HepG2 (cell line): ENCODE results near the gene POMT2. TPM values are rescaled to one million over a fixed set of nuclear protein-coding genes. Genes with fewer than 3 reads are reported as not detected.

Source experiments
- CHCHD3 ChIP-seq: sonication (generic); formaldehyde crosslinking; IDR thresholded peaks from 2 replicates; pipeline ENCODE4 v1.8.0; 2022; ENCODE audit warnings: mild to moderate bottlenecking, missing genetic modification reagents, moderate library complexity
- MAFG ChIP-seq: sonication (generic); formaldehyde crosslinking; IDR thresholded peaks from 2 replicates; pipeline ENCODE4 v1.5.1; 2020; ENCODE audit warnings: mild to moderate bottlenecking, missing genetic modification reagents
- MXI1 ChIP-seq: IDR thresholded peaks from 3 replicates; pipeline ENCODE4 v1.6.1; 2012; ENCODE audit warnings: low read depth, low read length, inconsistent platforms, borderline replicate concordance
- MYC ChIP-seq: sonication (generic); formaldehyde crosslinking; IDR thresholded peaks from 2 replicates; pipeline ENCODE4 v1.9.0; 2021; ENCODE audit warnings: missing genetic modification reagents, borderline replicate concordance
- NFYB ChIP-seq: sonication (generic); formaldehyde crosslinking; IDR thresholded peaks from 2 replicates; pipeline ENCODE4 v1.4.0; 2020; ENCODE audit warnings: missing genetic modification reagents
- POLR2AphosphoS5 ChIP-seq: IDR thresholded peaks from 2 replicates; pipeline ENCODE4 v1.6.1; 2012; ENCODE audit warnings: low read depth, low read length
- SUZ12 ChIP-seq: fragments of 150-350 bp; IDR thresholded peaks from 2 replicates; pipeline ENCODE4 v1.6.1; 2014; ENCODE audit warnings: low read depth, low read length
- TFDP1 ChIP-seq: IDR thresholded peaks from 2 replicates; pipeline ENCODE4 v1.6.1; 2016; ENCODE audit warnings: missing compliant biosample characterization, missing genetic modification reagents, borderline replicate concordance
- TP53 ChIP-seq: sonication (generic); formaldehyde crosslinking; conservative IDR thresholded peaks from 2 replicates; pipeline ENCODE4 v1.4.0; 2020; ENCODE audit warnings: missing genetic modification reagents
- U2AF1 ChIP-seq: fragments of 200-400 bp; formaldehyde crosslinking; optimal IDR thresholded peaks from 2 replicates; pipeline ENCODE3; 2017; ENCODE audit warnings: mild to moderate bottlenecking, low read depth, low read length
- YEATS4 ChIP-seq: sonication (generic); formaldehyde crosslinking; IDR thresholded peaks from 2 replicates; pipeline ENCODE4 v1.4.0; 2020; ENCODE audit warnings: missing genetic modification reagents, borderline replicate concordance
- ZNF263 ChIP-seq: sonication (generic); formaldehyde crosslinking; IDR thresholded peaks from 2 replicates; pipeline ENCODE4 v1.4.0; 2020; ENCODE audit warnings: missing genetic modification reagents
- ZNF33B ChIP-seq: sonication (generic); formaldehyde crosslinking; IDR thresholded peaks from 2 replicates; pipeline ENCODE4 v1.5.1; 2020; ENCODE audit warnings: mild to moderate bottlenecking, missing genetic modification reagents
- ZNF446 ChIP-seq: sonication (generic); formaldehyde crosslinking; IDR thresholded peaks from 2 replicates; pipeline ENCODE4 v1.5.0; 2020; ENCODE audit warnings: mild to moderate bottlenecking, missing genetic modification reagents
- ZNF564 ChIP-seq: sonication (generic); formaldehyde crosslinking; IDR thresholded peaks from 2 replicates; pipeline ENCODE4 v1.8.1; 2023; ENCODE audit warnings: mild to moderate bottlenecking, missing genetic modification reagents
- ZNF780A ChIP-seq: sonication (generic); formaldehyde crosslinking; IDR thresholded peaks from 2 replicates; pipeline ENCODE4 v1.8.0; 2022; ENCODE audit warnings: mild to moderate bottlenecking, missing genetic modification reagents, moderate library complexity
- ZNF883 ChIP-seq: sonication (generic); formaldehyde crosslinking; IDR thresholded peaks from 2 replicates; pipeline ENCODE4 v1.5.1; 2020; ENCODE audit warnings: mild to moderate bottlenecking, missing genetic modification reagents; ENCODE audit errors: not compliant biosample characterization
- polyA plus RNA-seq, 8 experiments: library from polyadenylated mRNA; depleted of rRNA in 3 of 8; stranded (reverse) in 7 of 8; unstranded in 1 of 8; fragments of >200 nt; fragmentation: Illumina TruSeq in 4 of 8; extraction: Trizol in 4 of 8; gene quantifications; 2 replicates each; pipeline versions ENCODE4 v1.2.1 to v1.2.3, GENCODE V29; 2011 to 2016; ENCODE audit warnings: low read depth in 4 of 8, missing spikeins in 1 of 8, mixed read lengths in 1 of 8; ENCODE audit not compliant: insufficient read depth in 1 of 8
- total RNA-seq, 5 experiments: library from RNA; depleted of rRNA; stranded (reverse); fragments of >200 nt; fragmentation: Illumina TruSeq; extraction: Trizol; gene quantifications; 2 replicates each; pipeline ENCODE4 v1.2.3, GENCODE V29; 2016; ENCODE audit warnings: low read depth in 1 of 5
- TF ChIP-seq, protein P1 (sequence below): sonication (generic); formaldehyde crosslinking; IDR thresholded peaks from one replicate; pipeline ENCODE4 v1.5.1; 2020; ENCODE audit warnings: mild to moderate bottlenecking, missing genetic modification reagents; ENCODE audit errors: not compliant biosample characterization
- TF ChIP-seq, protein P2 (sequence below): IDR thresholded peaks from 2 replicates; pipeline ENCODE4 v1.6.1; 2016; ENCODE audit warnings: control low read depth

POMT2 gene
- total and polyA plus RNA-seq, 2 of the 13 experiments (the other 11 are each of a cell fraction or from before 2014, with no cell fraction given): 15.3 to 15.9 TPM

DNA sequence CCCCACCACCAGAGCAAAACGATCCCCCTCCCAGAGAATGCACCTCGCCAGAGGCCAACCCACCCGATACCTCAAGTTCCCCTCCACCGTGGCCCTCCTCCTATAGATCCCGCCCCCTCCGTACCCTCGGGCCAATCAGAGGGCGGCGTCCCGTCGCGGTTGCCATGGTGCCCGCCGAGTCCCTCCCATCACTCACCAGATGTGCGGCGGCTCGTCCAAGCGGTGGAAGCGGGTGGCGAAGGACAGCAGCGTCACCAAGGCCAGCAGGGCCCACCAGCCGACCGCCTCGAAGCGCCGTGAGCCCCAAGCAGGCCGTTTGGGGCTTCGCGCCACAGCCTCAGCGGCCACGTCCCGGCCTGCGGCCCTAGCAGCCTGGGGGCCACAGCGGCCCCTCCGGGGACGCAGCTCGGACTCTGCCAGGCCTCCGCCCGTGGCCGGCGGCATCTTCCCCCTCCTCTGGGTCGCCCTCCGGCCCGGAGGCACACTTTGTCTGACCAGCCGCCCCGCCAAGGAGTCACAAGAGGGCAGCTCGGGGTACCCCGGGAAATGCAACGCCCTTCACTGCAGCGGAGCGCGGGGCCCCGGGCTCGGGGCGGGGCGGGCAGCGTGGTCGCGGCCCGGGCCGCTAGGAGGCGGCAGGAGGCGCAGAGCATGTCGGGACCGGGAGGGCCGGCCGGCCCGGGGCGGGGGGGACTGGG, at the start of gene POMT2 (continued):
- TF ChIP-seq NFYB (CRISPR knock-in tag): peak; percentile 80
- TF ChIP-seq CHCHD3 (CRISPR knock-in tag): peak; percentile 75; the same call in 1 of the 2 replicates
- no peak for TF ChIP-seq SUZ12
- TF ChIP-seq ZNF883 (CRISPR knock-in tag): peak; percentile 66
- 0 out of 2 replicates have a peak, but pooled peaks have one; percentile 25 for TF ChIP-seq ZNF564
- 0 out of 2 replicates have a peak, but pooled peaks have one; percentile 37 for TF ChIP-seq MAFG (CRISPR knock-in tag)
- TF ChIP-seq ZNF780A (CRISPR knock-in tag): 0 out of 2 replicates have a peak, but pooled peaks have one; percentile 6
- peak; percentile 76 for TF ChIP-seq POLR2AphosphoS5
- peak; percentile 39; the same call in 1 of the 2 replicates for TF ChIP-seq TP53 (CRISPR knock-in tag)
- TF ChIP-seq MXI1: peak; percentile 84; the same call in 1 of the 3 replicates
- peak; percentile 15; the same call in 1 of the 2 replicates for TF ChIP-seq TFDP1 (CRISPR knock-in tag)
- TF ChIP-seq YEATS4 (CRISPR knock-in tag): peak; percentile 77; the same call in 1 of the 2 replicates
- TF ChIP-seq, protein P1, sequence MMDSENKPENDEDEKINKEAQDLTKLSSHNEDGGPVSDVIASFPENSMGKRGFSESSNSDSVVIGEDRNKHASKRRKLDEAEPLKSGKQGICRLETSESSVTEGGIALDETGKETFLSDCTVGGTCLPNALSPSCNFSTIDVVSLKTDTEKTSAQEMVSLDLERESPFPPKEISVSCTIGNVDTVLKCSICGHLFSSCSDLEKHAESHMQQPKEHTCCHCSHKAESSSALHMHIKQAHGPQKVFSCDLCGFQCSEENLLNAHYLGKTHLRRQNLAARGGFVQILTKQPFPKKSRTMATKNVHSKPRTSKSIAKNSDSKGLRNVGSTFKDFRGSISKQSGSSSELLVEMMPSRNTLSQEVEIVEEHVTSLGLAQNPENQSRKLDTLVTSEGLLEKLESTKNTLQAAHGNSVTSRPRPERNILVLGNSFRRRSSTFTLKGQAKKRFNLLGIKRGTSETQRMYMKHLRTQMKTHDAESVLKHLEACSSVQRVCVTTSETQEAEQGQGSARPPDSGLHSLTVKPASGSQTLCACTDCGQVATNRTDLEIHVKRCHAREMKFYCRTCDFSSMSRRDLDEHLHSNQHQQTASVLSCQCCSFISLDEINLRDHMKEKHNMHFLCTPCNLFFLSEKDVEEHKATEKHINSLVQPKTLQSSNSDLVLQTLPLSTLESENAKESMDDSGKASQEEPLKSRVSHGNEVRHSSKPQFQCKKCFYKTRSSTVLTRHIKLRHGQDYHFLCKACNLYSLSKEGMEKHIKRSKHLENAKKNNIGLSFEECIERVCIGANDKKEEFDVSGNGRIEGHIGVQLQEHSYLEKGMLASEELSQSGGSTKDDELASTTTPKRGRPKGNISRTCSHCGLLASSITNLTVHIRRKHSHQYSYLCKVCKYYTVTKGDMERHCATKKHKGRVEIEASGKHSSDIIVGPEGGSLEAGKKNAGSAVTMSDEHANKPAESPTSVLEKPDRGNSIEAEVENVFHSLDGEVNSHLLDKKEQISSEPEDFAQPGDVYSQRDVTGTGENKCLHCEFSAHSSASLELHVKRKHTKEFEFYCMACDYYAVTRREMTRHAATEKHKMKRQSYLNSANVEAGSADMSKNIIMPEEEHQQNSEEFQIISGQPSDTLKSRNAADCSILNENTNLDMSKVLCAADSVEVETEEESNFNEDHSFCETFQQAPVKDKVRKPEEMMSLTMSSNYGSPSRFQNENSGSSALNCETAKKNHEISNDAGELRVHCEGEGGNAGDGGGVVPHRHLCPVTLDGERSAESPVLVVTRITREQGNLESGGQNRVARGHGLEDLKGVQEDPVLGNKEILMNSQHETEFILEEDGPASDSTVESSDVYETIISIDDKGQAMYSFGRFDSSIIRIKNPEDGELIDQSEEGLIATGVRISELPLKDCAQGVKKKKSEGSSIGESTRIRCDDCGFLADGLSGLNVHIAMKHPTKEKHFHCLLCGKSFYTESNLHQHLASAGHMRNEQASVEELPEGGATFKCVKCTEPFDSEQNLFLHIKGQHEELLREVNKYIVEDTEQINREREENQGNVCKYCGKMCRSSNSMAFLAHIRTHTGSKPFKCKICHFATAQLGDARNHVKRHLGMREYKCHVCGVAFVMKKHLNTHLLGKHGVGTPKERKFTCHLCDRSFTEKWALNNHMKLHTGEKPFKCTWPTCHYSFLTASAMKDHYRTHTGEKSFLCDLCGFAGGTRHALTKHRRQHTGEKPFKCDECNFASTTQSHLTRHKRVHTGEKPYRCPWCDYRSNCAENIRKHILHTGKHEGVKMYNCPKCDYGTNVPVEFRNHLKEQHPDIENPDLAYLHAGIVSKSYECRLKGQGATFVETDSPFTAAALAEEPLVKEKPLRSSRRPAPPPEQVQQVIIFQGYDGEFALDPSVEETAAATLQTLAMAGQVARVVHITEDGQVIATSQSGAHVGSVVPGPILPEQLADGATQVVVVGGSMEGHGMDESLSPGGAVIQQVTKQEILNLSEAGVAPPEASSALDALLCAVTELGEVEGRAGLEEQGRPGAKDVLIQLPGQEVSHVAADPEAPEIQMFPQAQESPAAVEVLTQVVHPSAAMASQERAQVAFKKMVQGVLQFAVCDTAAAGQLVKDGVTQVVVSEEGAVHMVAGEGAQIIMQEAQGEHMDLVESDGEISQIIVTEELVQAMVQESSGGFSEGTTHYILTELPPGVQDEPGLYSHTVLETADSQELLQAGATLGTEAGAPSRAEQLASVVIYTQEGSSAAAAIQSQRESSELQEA (CRISPR knock-in tag): peak; percentile 78
- peak; percentile 73 for TF ChIP-seq MYC (CRISPR knock-in tag)
- peak; percentile 3; the same call in 1 of the 2 replicates for TF ChIP-seq ZNF263 (CRISPR knock-in tag)
- TF ChIP-seq, protein P2, sequence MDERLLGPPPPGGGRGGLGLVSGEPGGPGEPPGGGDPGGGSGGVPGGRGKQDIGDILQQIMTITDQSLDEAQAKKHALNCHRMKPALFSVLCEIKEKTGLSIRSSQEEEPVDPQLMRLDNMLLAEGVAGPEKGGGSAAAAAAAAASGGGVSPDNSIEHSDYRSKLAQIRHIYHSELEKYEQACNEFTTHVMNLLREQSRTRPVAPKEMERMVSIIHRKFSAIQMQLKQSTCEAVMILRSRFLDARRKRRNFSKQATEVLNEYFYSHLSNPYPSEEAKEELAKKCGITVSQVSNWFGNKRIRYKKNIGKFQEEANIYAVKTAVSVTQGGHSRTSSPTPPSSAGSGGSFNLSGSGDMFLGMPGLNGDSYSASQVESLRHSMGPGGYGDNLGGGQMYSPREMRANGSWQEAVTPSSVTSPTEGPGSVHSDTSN: peak; percentile 58; the same call in 1 of the 2 replicates
- TF ChIP-seq U2AF1: no peak
- peak; percentile 45; the same call in 1 of the 2 replicates for TF ChIP-seq ZNF33B (CRISPR knock-in tag)
- TF ChIP-seq ZNF446: peak; percentile 82; the same call in 1 of the 2 replicates
